ENCODE data around the gene RIMS3. TPM values are rescaled to one million over a fixed set of nuclear protein-coding genes. Genes with fewer than 3 reads are reported as not detected.

The RIMS3 gene
- total RNA-seq, 1 experiment from 2014 or later: 13.7 TPM

- no peak for DNase-seq
- TF ChIP-seq CTCF (conservative IDR thresholded peaks at IDR 0.05): no peak
- Histone ChIP-seq H2BK15ac (ENCODE audit: low read depth, low read length) (no peak overlapping the region), H2BK20ac (ENCODE audit: low read depth, low read length, poor library complexity, severe bottlenecking) (no peak overlapping the region), H3K14ac (ENCODE audit: insufficient read depth, low read length) (no peak overlapping the region), H4K5ac (ENCODE audit: insufficient read length, low read depth, low read length) (no peak overlapping the region), H2BK120ac (ENCODE audit: low read depth, low read length, poor library complexity, severe bottlenecking) (no peak overlapping the region), H2AK5ac (ENCODE audit: insufficient read length, low read length) (no peak overlapping the region), H3K9ac (ENCODE audit: extremely low read depth, insufficient read length, low read length) (no peak overlapping the region), H2BK5ac (ENCODE audit: insufficient read length, low read length) (no peak overlapping the region), H3K27me3 (ENCODE audit: insufficient read depth, low read length) (no peaks in the 10 kb centered on the region), H3T11ph (ENCODE audit: low read length) (no peak overlapping the region), H3K56ac (ENCODE audit: insufficient read length, low read depth, low read length) (no peak overlapping the region), H3K18ac (ENCODE audit: insufficient read length, low read depth, low read length) (no peak overlapping the region), H3K9me3 (ENCODE audit: control insufficient read depth, low read depth, low read length) (no peaks in the 10 kb centered on the region), H3K4ac (ENCODE audit: low read depth, low read length) (no peak overlapping the region), H3K4me1 (ENCODE audit: insufficient read depth, low read length) (peaks cover 7% of the 10 kb centered on the region; the same call in 1 of the 2 replicates), H3K4me2 (ENCODE audit: insufficient read depth, insufficient read length, low read length) (no peak overlapping the region), H3K79me2 (ENCODE audit: insufficient read depth, low read length) (peaks cover 48% of the 10 kb centered on the region; the same call in 1 of the 2 replicates), H3K23me2 (ENCODE audit: insufficient read length, low read depth, low read length, poor library complexity, severe bottlenecking) (peaks cover 5% of the 10 kb centered on the region), H2AFZ (ENCODE audit: low read length) (no peak overlapping the region), H3K23ac (ENCODE audit: insufficient read length, low read depth, low read length) (no peak overlapping the region), H3K79me1 (ENCODE audit: insufficient read depth, low read depth, low read length, poor library complexity, severe bottlenecking) (no peaks in the 10 kb centered on the region), H4K91ac (ENCODE audit: insufficient read length, low read depth, low read length) (no peak overlapping the region), H3K27ac (ENCODE audit: insufficient read length, low read depth, low read length) (no peak overlapping the region), H4K8ac (replicated peaks; ENCODE audit: insufficient read length, low read depth, low read length) (no peak overlapping the region), H2BK12ac (ENCODE audit: insufficient read length, low read depth, low read length) (no peak overlapping the region), H4K20me1 (ENCODE audit: control insufficient read depth, insufficient read depth, insufficient read length) (no peaks in the 10 kb centered on the region)
- H3K27ac Mint-ChIP-seq: peak overlapping the region in 2 of 3 experiments; percentile 17 to 29; a peak in 3 of 7 replicates
- no peaks in the 10 kb centered on the region for H3K27me3 Mint-ChIP-seq (ENCODE audit: low read depth)
- H3K4me3 Mint-ChIP-seq: peak overlapping the region; percentile 91 to 93; a peak in 4 of 5 replicates
- peaks cover 0 to 14% (median 0%) of the 10 kb centered on the region in 3 experiments; a peak in 3 of 7 replicates for H3K36me3 Mint-ChIP-seq (ENCODE audit: insufficient read depth in 1 of 3, low read depth in 3 of 3)
- no peaks in the 10 kb centered on the region; a peak in 1 of 5 replicates for H3K9me3 Mint-ChIP-seq
- WGBS (ENCODE audit: extremely low coverage, insufficient read length, low lambda C conversion rate): no CpG with 5 or more reads among the region's 1 CpG
- H3K4me1 Mint-ChIP-seq: peaks cover 52 to 54% of the 10 kb centered on the region in 2 experiments
Observed at GRCh38 chr1:40693425-40693824, 27.9 kb upstream of the RIMS3 start.
